ENCODE data around the gene ADAMTS12.
"Not testable (repeated sequence)": the region's sequence is repeated elsewhere in the genome, so short reads cannot be mapped to it uniquely, and the experiment has no call there.

GRCh38 chr5:33914844-33915243 lies 23.1 kb upstream of the ADAMTS12 start:
- TF ChIP-seq, protein P1, sequence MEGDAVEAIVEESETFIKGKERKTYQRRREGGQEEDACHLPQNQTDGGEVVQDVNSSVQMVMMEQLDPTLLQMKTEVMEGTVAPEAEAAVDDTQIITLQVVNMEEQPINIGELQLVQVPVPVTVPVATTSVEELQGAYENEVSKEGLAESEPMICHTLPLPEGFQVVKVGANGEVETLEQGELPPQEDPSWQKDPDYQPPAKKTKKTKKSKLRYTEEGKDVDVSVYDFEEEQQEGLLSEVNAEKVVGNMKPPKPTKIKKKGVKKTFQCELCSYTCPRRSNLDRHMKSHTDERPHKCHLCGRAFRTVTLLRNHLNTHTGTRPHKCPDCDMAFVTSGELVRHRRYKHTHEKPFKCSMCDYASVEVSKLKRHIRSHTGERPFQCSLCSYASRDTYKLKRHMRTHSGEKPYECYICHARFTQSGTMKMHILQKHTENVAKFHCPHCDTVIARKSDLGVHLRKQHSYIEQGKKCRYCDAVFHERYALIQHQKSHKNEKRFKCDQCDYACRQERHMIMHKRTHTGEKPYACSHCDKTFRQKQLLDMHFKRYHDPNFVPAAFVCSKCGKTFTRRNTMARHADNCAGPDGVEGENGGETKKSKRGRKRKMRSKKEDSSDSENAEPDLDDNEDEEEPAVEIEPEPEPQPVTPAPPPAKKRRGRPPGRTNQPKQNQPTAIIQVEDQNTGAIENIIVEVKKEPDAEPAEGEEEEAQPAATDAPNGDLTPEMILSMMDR (conservative IDR thresholded peaks at IDR 0.05; ENCODE audit: low read length): not testable (repeated sequence)
- TF ChIP-seq EZH2phosphoT487 (IDR thresholded peaks at IDR 0.05; ENCODE audit: borderline replicate concordance, low read depth, low read length): not testable (repeated sequence)

All from OCI-LY7 (cell line).